ENCODE results near the gene PLOD2.

DNA sequence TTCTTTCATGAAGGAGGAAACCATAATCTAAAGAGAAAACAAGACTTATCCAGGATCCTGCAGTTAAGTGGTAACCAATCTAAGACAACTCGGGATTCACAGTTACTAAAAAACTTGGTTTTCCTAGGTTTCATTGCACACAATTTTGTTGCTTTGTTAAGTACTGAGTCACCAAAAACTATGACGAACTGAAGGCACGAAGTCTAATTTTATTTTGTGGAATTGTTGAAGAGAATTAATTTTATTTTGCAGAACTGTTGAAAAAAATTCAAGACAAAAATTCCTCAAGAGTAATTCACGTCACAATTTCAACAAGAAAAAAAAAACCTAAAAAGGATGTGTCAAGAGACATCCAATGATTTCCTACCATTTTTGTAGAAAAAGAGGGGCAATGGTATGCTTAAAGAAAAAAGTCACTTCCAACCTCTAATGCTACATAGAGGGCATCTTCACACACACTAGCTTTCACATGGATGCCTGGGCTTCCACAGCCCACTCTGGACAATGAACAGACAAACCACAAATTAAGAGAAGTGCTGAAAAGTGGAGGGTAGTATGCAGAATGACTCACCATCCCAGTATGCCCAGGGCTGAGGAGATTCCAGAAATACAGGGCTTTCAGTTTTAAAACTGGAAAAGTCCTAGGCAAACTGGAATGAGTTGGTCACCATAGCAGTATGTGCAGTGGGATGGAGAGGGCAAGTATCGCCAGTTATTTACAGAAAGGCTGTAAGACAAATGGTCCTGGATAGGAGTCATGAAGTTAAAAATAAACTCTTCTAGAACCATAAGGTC is 29.2 kb downstream of the PLOD2 start:
- TF ChIP-seq, protein P1, sequence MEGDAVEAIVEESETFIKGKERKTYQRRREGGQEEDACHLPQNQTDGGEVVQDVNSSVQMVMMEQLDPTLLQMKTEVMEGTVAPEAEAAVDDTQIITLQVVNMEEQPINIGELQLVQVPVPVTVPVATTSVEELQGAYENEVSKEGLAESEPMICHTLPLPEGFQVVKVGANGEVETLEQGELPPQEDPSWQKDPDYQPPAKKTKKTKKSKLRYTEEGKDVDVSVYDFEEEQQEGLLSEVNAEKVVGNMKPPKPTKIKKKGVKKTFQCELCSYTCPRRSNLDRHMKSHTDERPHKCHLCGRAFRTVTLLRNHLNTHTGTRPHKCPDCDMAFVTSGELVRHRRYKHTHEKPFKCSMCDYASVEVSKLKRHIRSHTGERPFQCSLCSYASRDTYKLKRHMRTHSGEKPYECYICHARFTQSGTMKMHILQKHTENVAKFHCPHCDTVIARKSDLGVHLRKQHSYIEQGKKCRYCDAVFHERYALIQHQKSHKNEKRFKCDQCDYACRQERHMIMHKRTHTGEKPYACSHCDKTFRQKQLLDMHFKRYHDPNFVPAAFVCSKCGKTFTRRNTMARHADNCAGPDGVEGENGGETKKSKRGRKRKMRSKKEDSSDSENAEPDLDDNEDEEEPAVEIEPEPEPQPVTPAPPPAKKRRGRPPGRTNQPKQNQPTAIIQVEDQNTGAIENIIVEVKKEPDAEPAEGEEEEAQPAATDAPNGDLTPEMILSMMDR (IDR thresholded peaks at IDR 0.05): no peak
- TF ChIP-seq EZH2 (IDR thresholded peaks at IDR 0.05): no peak
